Hepatocyte (in vitro differentiated cells): ENCODE data around the gene MYH2. TPM values are rescaled to one million over a fixed set of nuclear protein-coding genes. Genes with fewer than 3 reads are reported as not detected.

Experiments
- DNase-seq: peaks from one replicate; pipeline ENCODE4 v3.0.0-alpha.2; 2016; ENCODE audit warnings: low spot score
- H2AFZ ChIP-seq: fragments of 200-600 bp; sonication (generic); 2 replicates; pipeline ENCODE4 v1.6.0; 2016; ENCODE audit warnings: antibody characterized with exemption, mild to moderate bottlenecking
- H3K27ac ChIP-seq: fragments of 200-600 bp; sonication (generic); 2 replicates; pipeline ENCODE4 v1.5.1; 2016; ENCODE audit warnings: mild to moderate bottlenecking
- H3K27me3 ChIP-seq: fragments of 200-600 bp; sonication (generic); 2 replicates; pipeline ENCODE4 v1.6.1; 2016
- H3K36me3 ChIP-seq: fragments of 200-600 bp; sonication (generic); replicated peaks from 2 replicates; pipeline ENCODE4 v1.5.1; 2016; ENCODE audit warnings: low read depth; ENCODE audit not compliant: insufficient read depth
- H3K4me1 ChIP-seq: fragments of 200-600 bp; sonication (generic); 2 replicates; pipeline ENCODE4 v1.5.1; 2016; ENCODE audit warnings: mild to moderate bottlenecking, moderate library complexity; ENCODE audit not compliant: insufficient read depth
- H3K4me2 ChIP-seq: fragments of 200-600 bp; sonication (generic); 2 replicates; pipeline ENCODE4 v1.6.0; 2016
- H3K4me3 ChIP-seq: fragments of 200-600 bp; sonication (generic); 2 replicates; pipeline ENCODE4 v1.5.1; 2016; ENCODE audit warnings: mild to moderate bottlenecking
- H3K79me2 ChIP-seq: fragments of 200-600 bp; sonication (generic); 2 replicates; pipeline ENCODE4 v1.6.0; 2017; ENCODE audit warnings: mild to moderate bottlenecking
- H3K9me2 ChIP-seq: fragments of 200-600 bp; sonication (generic); replicated peaks from 2 replicates; pipeline ENCODE4 v1.6.0; 2017; ENCODE audit warnings: mild to moderate bottlenecking; ENCODE audit not compliant: insufficient read depth
- H3K9me3 ChIP-seq: fragments of 200-600 bp; sonication (generic); 2 replicates; pipeline ENCODE4 v1.5.1; 2016; ENCODE audit warnings: low read depth, mild to moderate bottlenecking
- H4K20me1 ChIP-seq: fragments of 200-600 bp; sonication (generic); 2 replicates; pipeline ENCODE4 v1.6.0; 2016; ENCODE audit warnings: mild to moderate bottlenecking; ENCODE audit not compliant: insufficient read depth, poor library complexity, severe bottlenecking
- CTCF ChIP-seq: fragments of 200-600 bp; sonication (generic); IDR thresholded peaks from 2 replicates; pipeline ENCODE4 v1.5.1; 2016; ENCODE audit warnings: antibody characterized with exemption, mild to moderate bottlenecking; ENCODE audit not compliant: poor library complexity
- EZH2 ChIP-seq: fragments of 200-600 bp; sonication (generic); IDR thresholded peaks from 2 replicates; pipeline ENCODE4 v1.6.1; 2016; ENCODE audit warnings: antibody characterized with exemption, mild to moderate bottlenecking, borderline replicate concordance
- EZH2phosphoT487 ChIP-seq: fragments of 200-600 bp; sonication (generic); IDR thresholded peaks from one replicate; pipeline ENCODE4 v1.6.1; 2018; ENCODE audit warnings: antibody characterized with exemption, mild to moderate bottlenecking, low read depth, moderate library complexity; ENCODE audit not compliant: unreplicated experiment, severe bottlenecking
- WGBS: methylation state at CpG from one replicate; pipeline ENCODE4 v1.1.6; 2016; ENCODE audit warnings: low lambda C conversion rate; ENCODE audit errors: missing lambda C conversion rate; 5-methylcytosine and 5-hydroxymethylcytosine counted together
- polyA plus RNA-seq: library from polyadenylated mRNA; unstranded; fragments of >200 nt; fragmentation: Nextera tagmentation; extraction: Ambion mirVana; gene quantifications from 2 replicates; pipeline ENCODE4 v1.2.1, GENCODE V29; 2016
- total RNA-seq: library from RNA; depleted of rRNA; stranded (reverse); fragments of >200 nt; gene quantifications from 2 replicates; pipeline ENCODE4 v1.2.3, GENCODE V29; 2014

The MYH2 gene
- total and polyA plus RNA-seq, 2 experiments from 2014 or later: not detected

GRCh38 chr17:10521949-10522348 lies 27.5 kb downstream of the MYH2 start:
- Histone ChIP-seq H3K4me3 (no peak overlapping the region), H3K27me3 (peaks cover 6% of the 10 kb centered on the region), H3K9me2 (no peaks in the 10 kb centered on the region), H3K36me3 (no peaks in the 10 kb centered on the region), H3K9me3 (no peaks in the 10 kb centered on the region), H2AFZ (no peak overlapping the region), H3K4me2 (no peak overlapping the region), H4K20me1 (no peaks in the 10 kb centered on the region), H3K79me2 (no peaks in the 10 kb centered on the region), H3K27ac (no peak overlapping the region), H3K4me1 (no peaks in the 10 kb centered on the region)
- TF ChIP-seq EZH2phosphoT487 (no peak), EZH2 (no peak), CTCF (no peak)
- DNase-seq: no peak

- no peaks in the 10 kb centered on the region for H4K20me1 ChIP-seq
- H3K36me3 ChIP-seq: no peaks in the 10 kb centered on the region
- no peaks in the 10 kb centered on the region for H3K9me2 ChIP-seq
- H3K4me2 ChIP-seq: no peak within 1 kb of the TSS
- H3K79me2 ChIP-seq: no peaks in the 10 kb centered on the region
- peaks cover 10% of the 10 kb centered on the region for H3K27me3 ChIP-seq
- H2AFZ ChIP-seq: no peak within 1 kb of the TSS
- no peak within 1 kb of the TSS for H3K4me3 ChIP-seq
- no peaks in the 10 kb centered on the region for H3K4me1 ChIP-seq
- TF ChIP-seq EZH2 (no peak), EZH2phosphoT487 (no peak), CTCF (no peak)
- DNase-seq: no peak
- no peaks in the 10 kb centered on the region for H3K9me3 ChIP-seq
- WGBS: 89% methylated on average over 11 of the region's 11 CpGs
- no peak within 1 kb of the TSS for H3K27ac ChIP-seq
These were observed 31.0 kb downstream of the MYH2 start, which contains the start of gene MYH1 for GRCh38 chr17:10518271-10519037. Gene MYH1, minus strand, starts transcription at chr17:10518542. Its CDS starts 1,900 bp downstream, at chr17:10516642.

- TF ChIP-seq EZH2phosphoT487 (no peak), EZH2 (no peak), CTCF (no peak)
- H3K4me2 ChIP-seq: no peak overlapping the region
- H3K36me3 ChIP-seq: no peaks in the 10 kb centered on the region
- no peak overlapping the region for H3K27ac ChIP-seq
- peaks cover 10% of the 10 kb centered on the region for H3K27me3 ChIP-seq
- H3K4me1 ChIP-seq: no peaks in the 10 kb centered on the region
- no peaks in the 10 kb centered on the region for H3K9me3 ChIP-seq
- H2AFZ ChIP-seq: no peak overlapping the region
- DNase-seq: no peak
- H3K9me2 ChIP-seq: no peaks in the 10 kb centered on the region
- no peak overlapping the region for H3K4me3 ChIP-seq
- no peaks in the 10 kb centered on the region for H3K79me2 ChIP-seq
- H4K20me1 ChIP-seq: no peaks in the 10 kb centered on the region
These were observed 32.8 kb downstream of the MYH2 start for GRCh38 chr17:10516638-10517037.
